ENCODE results near the gene JAZF1.
A peak's percentile ranks its signal among the peaks of the same experiment; 100 is the strongest.

Gene JAZF1

DNA sequence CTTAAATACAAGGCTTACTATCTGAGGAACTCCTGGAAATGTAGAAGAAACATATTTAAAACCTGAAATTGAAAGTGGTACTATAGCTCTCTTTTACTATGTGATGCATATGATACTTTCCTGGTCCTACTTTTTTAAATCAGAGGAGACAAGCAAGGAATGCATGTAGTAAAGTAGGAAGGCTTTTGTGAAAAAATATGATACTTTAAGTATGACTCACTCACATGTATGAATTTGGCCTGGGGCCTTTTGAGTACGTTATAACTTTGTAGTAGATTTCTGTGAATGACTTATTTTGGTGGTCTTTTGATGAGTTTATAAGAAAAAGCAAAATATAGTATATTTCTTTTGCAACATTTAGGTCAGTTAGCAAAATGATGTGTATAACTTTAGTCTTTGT is 386.8 kb downstream of the JAZF1 start:
- peak; percentile 58 for DNase-seq

DNA sequence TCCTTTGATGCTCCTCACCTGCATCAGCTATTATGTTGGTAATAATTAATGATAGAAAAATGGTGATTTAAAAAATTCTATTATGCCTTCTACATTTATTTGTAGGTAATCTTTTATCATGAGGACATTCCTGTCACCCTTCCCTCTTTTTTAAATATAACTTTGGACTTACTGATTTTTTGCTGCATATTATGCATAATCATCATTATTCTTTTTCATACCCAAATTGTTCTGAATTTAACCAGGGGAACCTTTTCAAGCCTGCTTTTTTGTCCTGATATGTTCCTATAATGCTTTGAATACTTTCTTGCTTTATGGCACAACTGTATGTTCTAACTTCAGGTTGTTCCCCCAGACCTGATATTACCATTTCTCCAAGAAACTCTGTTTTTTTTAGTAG is 392.2 kb downstream of the JAZF1 start:
- no peak for DNase-seq

DNA sequence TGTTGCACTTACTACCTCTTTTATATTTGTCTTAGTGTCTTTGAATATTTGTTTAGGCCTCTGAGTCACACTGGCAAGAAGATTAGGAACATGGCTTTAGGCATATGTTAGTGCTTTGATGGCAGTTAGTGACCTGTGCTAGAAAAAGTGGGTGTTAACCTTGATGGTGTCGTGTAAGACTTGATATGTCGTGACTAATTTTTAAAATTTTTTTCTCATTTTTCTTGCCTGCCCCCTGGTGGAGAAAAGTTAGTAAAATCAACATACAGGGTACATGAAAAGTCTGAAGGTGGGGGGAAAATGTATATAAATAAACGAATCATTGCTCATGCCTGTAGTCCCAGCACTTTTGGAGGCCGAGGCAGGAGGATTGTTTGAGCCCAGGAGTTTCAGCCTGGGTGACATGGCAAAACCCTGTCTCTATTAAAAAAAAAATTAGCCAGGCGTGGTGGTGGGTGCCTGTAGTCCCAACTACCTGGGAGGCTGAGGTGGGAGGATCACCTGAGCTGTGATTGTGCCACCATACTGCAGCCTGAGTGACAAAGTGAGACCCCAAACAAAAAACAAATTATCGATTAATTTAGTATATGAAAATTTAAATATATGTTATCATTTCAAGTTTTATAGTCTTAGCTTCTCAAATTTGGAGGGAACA is 396.1 kb downstream of the JAZF1 start:
- DNase-seq, result peak; percentile 49

DNA sequence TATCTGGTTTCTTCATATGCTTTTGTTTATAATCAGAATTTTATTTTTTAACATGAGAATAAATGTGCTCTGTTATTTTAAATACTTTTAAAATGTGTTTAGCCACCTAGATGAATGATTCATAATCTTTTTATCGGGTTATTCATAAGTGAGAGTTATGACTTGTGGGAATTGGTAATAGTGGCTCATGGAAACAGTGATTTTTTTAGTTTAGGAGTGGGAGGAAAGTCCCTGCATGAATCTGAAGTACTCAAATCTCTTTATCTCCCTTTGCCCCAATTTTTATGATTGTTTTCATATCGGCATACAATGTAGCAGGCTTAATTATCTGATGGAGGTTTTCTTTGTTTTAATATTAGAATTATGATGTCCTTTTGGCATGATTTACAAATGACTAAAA is 397.7 kb downstream of the JAZF1 start:
- no peak for DNase-seq

DNA sequence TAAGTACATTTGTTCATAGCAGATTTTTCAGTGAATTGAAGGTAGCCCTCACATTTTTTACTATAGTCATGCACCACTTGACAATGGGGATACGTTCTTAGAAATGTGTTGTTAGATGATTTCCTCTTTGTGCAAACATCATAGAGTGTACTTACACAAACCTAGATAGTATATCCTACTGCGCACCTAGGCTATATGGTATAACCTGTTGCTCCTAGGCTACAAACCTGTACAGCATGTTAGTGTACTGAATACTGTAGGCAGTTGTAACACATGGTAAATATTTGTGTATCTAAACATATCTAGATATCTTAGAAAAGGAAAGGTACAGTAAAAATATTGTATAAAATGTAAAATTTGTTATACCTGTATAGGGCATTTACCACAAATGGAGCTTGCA is 399.4 kb downstream of the JAZF1 start:
- DNase-seq, result no peak
